OCI-LY7 (cell line): ENCODE data around the gene DPF3. TPM values are rescaled to one million over a fixed set of nuclear protein-coding genes. Genes with fewer than 3 reads are reported as not detected.

Source experiments
- BruUV-seq: library from RNA; stranded (reverse); fragments of 400-500 nt; replicated peaks from 2 replicates; lab custom pipeline; 2021; lab: Mats Ljungman, UMichigan
- CTCF ChIA-PET: fragments of 300-600 bp; sonication (Branson Sonifier 250); formaldehyde crosslinking; loops from one replicate; lab custom pipeline; 2022; ENCODE audit warnings: antibody characterized with exemption; ENCODE audit not compliant: unreplicated experiment; lab: Charles Lee
- POLR2A ChIA-PET: fragments of 300-600 bp; sonication (Branson Sonifier 250); formaldehyde crosslinking; loops from one replicate; lab custom pipeline; 2022; ENCODE audit warnings: antibody characterized with exemption; lab: Charles Lee
- DNase-seq: peaks from one replicate; pipeline ENCODE4 v3.0.0-alpha.2; 2015; ENCODE audit warnings: low spot score
- H2AFZ ChIP-seq: fragments of 200-600 bp; sonication (generic), shearing (Covaris generic); 2 replicates; pipeline ENCODE4 v1.6.1; 2014; ENCODE audit warnings: mild to moderate bottlenecking, antibody characterized with exemption, low read length, moderate library complexity
- H3K27ac ChIP-seq: fragments of 200-600 bp; sonication (generic); 2 replicates; pipeline ENCODE4 v1.5.1; 2014; ENCODE audit warnings: mixed run types, low read depth, mild to moderate bottlenecking, moderate library complexity, low read length, inconsistent platforms; ENCODE audit not compliant: poor library complexity, severe bottlenecking
- H3K36me3 ChIP-seq: fragments of 200-600 bp; sonication (generic); 2 replicates; pipeline ENCODE4 v1.6.1; 2014; ENCODE audit warnings: mild to moderate bottlenecking, antibody characterized with exemption, low read length, moderate library complexity, mixed read lengths; ENCODE audit not compliant: insufficient read depth
- H3K4me1 ChIP-seq: fragments of 200-600 bp; sonication (generic); 2 replicates; pipeline ENCODE4 v1.5.1; 2014; ENCODE audit warnings: mild to moderate bottlenecking, low read length; ENCODE audit not compliant: insufficient read depth, poor library complexity, severe bottlenecking
- H3K4me2 ChIP-seq: fragments of 200-600 bp; sonication (generic); 2 replicates; pipeline ENCODE4 v1.6.1; 2014; ENCODE audit warnings: mild to moderate bottlenecking, low read length
- H3K4me3 ChIP-seq: fragments of 200-600 bp; sonication (generic); 2 replicates; pipeline ENCODE4 v1.5.1; 2014; ENCODE audit warnings: mild to moderate bottlenecking, low read depth, low read length; ENCODE audit not compliant: poor library complexity, severe bottlenecking
- H3K79me2 ChIP-seq: fragments of 200-600 bp; sonication (generic); 2 replicates; pipeline ENCODE4 v1.6.1; 2016; ENCODE audit warnings: low read depth, mild to moderate bottlenecking, low read length, moderate library complexity, mixed read lengths; ENCODE audit not compliant: insufficient read depth
- H3K9me2 ChIP-seq: fragments of 200-600 bp; sonication (generic); 2 replicates; pipeline ENCODE4 v1.6.1; 2016; ENCODE audit warnings: mild to moderate bottlenecking, low read length, mixed read lengths; ENCODE audit not compliant: insufficient read depth
- H3K9me3 ChIP-seq: fragments of 200-600 bp; sonication (generic); 2 replicates; pipeline ENCODE4 v1.6.1; 2014; ENCODE audit warnings: mild to moderate bottlenecking, mixed run types, low read length, mixed read lengths
- H4K20me1 ChIP-seq: fragments of 200-600 bp; sonication (generic); 2 replicates; pipeline ENCODE4 v1.6.1; 2014; ENCODE audit warnings: mild to moderate bottlenecking, antibody characterized with exemption, low read length, moderate library complexity, mixed read lengths; ENCODE audit not compliant: insufficient read depth
- EZH2phosphoT487 ChIP-seq: fragments of 200-600 bp; sonication (generic); IDR thresholded peaks from 2 replicates; pipeline ENCODE4 v1.6.1; 2018; ENCODE audit warnings: low read depth, borderline replicate concordance, mild to moderate bottlenecking, mixed run types, antibody characterized with exemption, low read length, moderate library complexity, mixed read lengths
- intact Hi-C: fragments of 100-400 bp; cut with micrococcal nuclease; formaldehyde crosslinking; loops from one replicate; pipeline ENCODE4 v1.10.0; 2022; ENCODE audit not compliant: unreplicated experiment
- total RNA-seq, 2 experiments: library from RNA; depleted of rRNA in 1 of 2; stranded (reverse); fragments of >200 nt in 1 of 2; shearing (Covaris generic) in 1 of 2; gene quantifications; 2 replicates each; pipeline ENCODE4 v1.2.3, GENCODE V29; 2014 to 2022
- TF ChIP-seq, protein P1 (sequence below): fragments of 200-600 bp; sonication (generic); conservative IDR thresholded peaks from 2 replicates; pipeline ENCODE4 v1.5.1; 2014; ENCODE audit warnings: mild to moderate bottlenecking, antibody characterized with exemption, low read length, moderate library complexity, mixed read lengths

The DPF3 gene
- total RNA-seq, 2 experiments from 2014 or later = 0.42 TPM; not detected in 1

DNA sequence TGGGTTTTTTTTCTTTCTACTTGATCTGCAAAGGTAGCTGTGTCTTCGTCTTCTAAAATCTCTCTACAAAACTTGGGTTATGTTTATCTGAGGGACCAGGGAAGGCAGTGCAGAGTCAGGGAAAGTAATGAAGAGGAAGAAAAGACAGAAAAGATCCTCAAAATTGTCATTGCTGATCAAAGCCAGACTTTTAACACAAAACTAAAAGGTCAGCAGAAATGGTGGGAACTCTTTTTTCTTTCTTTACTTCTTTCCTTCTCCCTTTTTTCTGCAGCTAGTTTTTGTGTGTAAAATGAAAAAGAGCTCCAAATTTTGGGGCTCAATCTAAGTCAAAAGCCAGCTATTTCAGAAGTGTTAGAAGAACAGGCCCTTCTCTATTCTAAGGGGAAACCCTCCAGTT lies 11.9 kb downstream of the DPF3 start:
- Histone ChIP-seq H3K9me3 (no peaks in the 10 kb centered on the region), H3K4me3 (no peak overlapping the region), H3K79me2 (no peaks in the 10 kb centered on the region), H3K36me3 (no peaks in the 10 kb centered on the region), H2AFZ (no peak overlapping the region), H3K4me1 (no peaks in the 10 kb centered on the region), H3K4me2 (no peak overlapping the region), H4K20me1 (no peaks in the 10 kb centered on the region), H3K27ac (no peak overlapping the region), H3K9me2 (no peaks in the 10 kb centered on the region)
- intact Hi-C loops = no loop called here
- DNase-seq = no peak
- BruUV-seq = no TSS peak
- ChIA-PET CTCF (no interaction called here), POLR2A (no interaction called here)
- TF ChIP-seq EZH2phosphoT487 = no peak
- TF ChIP-seq, protein P1, sequence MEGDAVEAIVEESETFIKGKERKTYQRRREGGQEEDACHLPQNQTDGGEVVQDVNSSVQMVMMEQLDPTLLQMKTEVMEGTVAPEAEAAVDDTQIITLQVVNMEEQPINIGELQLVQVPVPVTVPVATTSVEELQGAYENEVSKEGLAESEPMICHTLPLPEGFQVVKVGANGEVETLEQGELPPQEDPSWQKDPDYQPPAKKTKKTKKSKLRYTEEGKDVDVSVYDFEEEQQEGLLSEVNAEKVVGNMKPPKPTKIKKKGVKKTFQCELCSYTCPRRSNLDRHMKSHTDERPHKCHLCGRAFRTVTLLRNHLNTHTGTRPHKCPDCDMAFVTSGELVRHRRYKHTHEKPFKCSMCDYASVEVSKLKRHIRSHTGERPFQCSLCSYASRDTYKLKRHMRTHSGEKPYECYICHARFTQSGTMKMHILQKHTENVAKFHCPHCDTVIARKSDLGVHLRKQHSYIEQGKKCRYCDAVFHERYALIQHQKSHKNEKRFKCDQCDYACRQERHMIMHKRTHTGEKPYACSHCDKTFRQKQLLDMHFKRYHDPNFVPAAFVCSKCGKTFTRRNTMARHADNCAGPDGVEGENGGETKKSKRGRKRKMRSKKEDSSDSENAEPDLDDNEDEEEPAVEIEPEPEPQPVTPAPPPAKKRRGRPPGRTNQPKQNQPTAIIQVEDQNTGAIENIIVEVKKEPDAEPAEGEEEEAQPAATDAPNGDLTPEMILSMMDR = no peak

DNA sequence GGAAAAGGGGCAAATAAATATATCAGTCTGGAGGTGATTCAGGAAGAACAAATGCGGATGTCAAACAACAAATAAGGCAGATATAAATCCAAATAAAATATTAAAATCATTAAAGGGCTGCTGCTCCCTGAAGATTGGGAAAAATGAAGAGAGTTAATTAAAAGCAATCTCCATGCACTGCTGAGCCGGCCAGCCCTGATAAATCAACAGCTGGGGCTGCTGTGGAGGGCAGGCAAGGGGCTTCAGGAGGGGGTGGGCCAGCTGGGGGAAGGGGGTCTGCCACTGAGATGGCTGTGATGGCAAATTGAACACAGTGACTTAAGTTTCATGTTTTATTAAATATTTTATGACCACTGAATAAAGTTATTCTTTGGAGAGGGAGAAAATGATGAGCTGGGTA lies 12.4 kb downstream of the DPF3 start:
- BruUV-seq = no TSS peak
- Histone ChIP-seq H3K4me3 (no peak overlapping the region), H3K9me2 (no peaks in the 10 kb centered on the region), H3K9me3 (no peaks in the 10 kb centered on the region), H4K20me1 (no peaks in the 10 kb centered on the region), H2AFZ (no peak overlapping the region), H3K27ac (no peak overlapping the region), H3K4me1 (no peaks in the 10 kb centered on the region), H3K79me2 (no peaks in the 10 kb centered on the region), H3K36me3 (no peaks in the 10 kb centered on the region), H3K4me2 (no peak overlapping the region)
- ChIA-PET CTCF (no interaction called here), POLR2A (no interaction called here)
- intact Hi-C loops = no loop called here
- DNase-seq = no peak
- TF ChIP-seq EZH2phosphoT487 = no peak
- TF ChIP-seq, protein P1 = no peak

DNA sequence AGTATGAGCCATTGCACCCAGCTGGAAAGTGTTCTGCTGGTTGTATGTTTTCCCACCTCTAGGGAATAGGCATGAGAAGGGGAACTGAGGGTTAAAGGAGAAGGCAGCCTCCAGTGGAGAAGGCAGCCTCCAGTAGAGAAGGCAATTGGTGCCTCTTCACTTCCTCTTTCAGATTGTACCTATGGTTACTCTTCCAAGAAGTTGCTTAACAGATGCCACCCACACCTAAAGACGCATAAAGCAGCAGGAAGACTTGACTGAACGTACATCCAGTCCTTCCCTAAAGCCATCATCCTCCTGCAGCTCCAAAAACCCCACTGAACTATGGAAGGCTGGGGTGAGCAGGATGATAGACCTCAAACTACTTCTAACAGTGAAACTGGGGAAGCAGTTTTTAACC lies 13.1 kb downstream of the DPF3 start:
- no peaks in the 10 kb centered on the region for H3K36me3 ChIP-seq
- no peak overlapping the region for H3K4me2 ChIP-seq
- no peak overlapping the region for H3K4me3 ChIP-seq
- H2AFZ ChIP-seq = no peak overlapping the region
- no peaks in the 10 kb centered on the region for H3K4me1 ChIP-seq
- no peaks in the 10 kb centered on the region for H3K9me2 ChIP-seq
- no peaks in the 10 kb centered on the region for H3K9me3 ChIP-seq
- no peaks in the 10 kb centered on the region for H4K20me1 ChIP-seq
- CTCF ChIA-PET = no interaction called here
- BruUV-seq = no TSS peak
- no peak overlapping the region for H3K27ac ChIP-seq
- intact Hi-C loops = no loop called here
- H3K79me2 ChIP-seq = no peaks in the 10 kb centered on the region
- POLR2A ChIA-PET = no interaction called here
- TF ChIP-seq, protein P1 = no peak
- TF ChIP-seq EZH2phosphoT487 = no peak
- no peak for DNase-seq
